ENCODE measurements around the gene SLC16A1.
"Not testable (repeated sequence)": the region's sequence is repeated elsewhere in the genome, so short reads cannot be mapped to it uniquely, and the experiment has no call there.

SLC16A1 gene

GRCh38 chr1:112896783-112897182 is 59.2 kb downstream of the SLC16A1 start:
- H3K4me2 ChIP-seq (ENCODE audit: low read length): no peak overlapping the region
- no peaks in the 10 kb centered on the region for H3K79me2 ChIP-seq (ENCODE audit: low read length)
- H3K4me1 ChIP-seq (ENCODE audit: low read length): no peaks in the 10 kb centered on the region
- H3K27me3 ChIP-seq (ENCODE audit: low read depth, low read length): no peaks in the 10 kb centered on the region
- no peak overlapping the region for H3K27ac ChIP-seq (ENCODE audit: low read length)
- H4K20me1 ChIP-seq (ENCODE audit: insufficient read depth, low read length): no peaks in the 10 kb centered on the region
- no peaks in the 10 kb centered on the region for H3K36me3 ChIP-seq (replicated peaks; ENCODE audit: low read depth, low read length)
- H3K4me3 ChIP-seq (ENCODE audit: low read length): no peak overlapping the region
- TF ChIP-seq CTCF (IDR thresholded peaks at IDR 0.05; ENCODE audit: low read depth, low read length): no peak
- no peak for TF ChIP-seq EZH2phosphoT487 (IDR thresholded peaks at IDR 0.05; ENCODE audit: low read depth)
- H3K9ac ChIP-seq (ENCODE audit: low read length): no peak overlapping the region
- no peak overlapping the region for H2AFZ ChIP-seq (ENCODE audit: low read depth, low read length)
- no peaks in the 10 kb centered on the region for H3K9me3 ChIP-seq (ENCODE audit: insufficient read depth, low read length)

- H2AFZ ChIP-seq (ENCODE audit: low read depth, low read length): no peak overlapping the region
- H4K20me1 ChIP-seq (ENCODE audit: insufficient read depth, low read length): no peaks in the 10 kb centered on the region
- no peak overlapping the region for H3K4me3 ChIP-seq (ENCODE audit: low read length)
- H3K27ac ChIP-seq (ENCODE audit: low read length): no peak overlapping the region
- H3K4me2 ChIP-seq (ENCODE audit: low read length): no peak overlapping the region
- no peaks in the 10 kb centered on the region for H3K9me3 ChIP-seq (ENCODE audit: insufficient read depth, low read length)
- H3K36me3 ChIP-seq (replicated peaks; ENCODE audit: low read depth, low read length): no peaks in the 10 kb centered on the region
- no peaks in the 10 kb centered on the region for H3K79me2 ChIP-seq (ENCODE audit: low read length)
- H3K9ac ChIP-seq (ENCODE audit: low read length): no peak overlapping the region
- H3K27me3 ChIP-seq (ENCODE audit: low read depth, low read length): no peaks in the 10 kb centered on the region
- TF ChIP-seq EZH2phosphoT487 (IDR thresholded peaks at IDR 0.05; ENCODE audit: low read depth) (no peak), CTCF (IDR thresholded peaks at IDR 0.05; ENCODE audit: low read depth, low read length) (no peak)
- H3K4me1 ChIP-seq (ENCODE audit: low read length): no peaks in the 10 kb centered on the region
Measured at GRCh38 chr1:112894561-112895011, 61.4 kb downstream of the SLC16A1 start.

GRCh38 chr1:112894010-112894292 is 62.0 kb downstream of the SLC16A1 start:
- H3K9me3 ChIP-seq (ENCODE audit: insufficient read depth, low read length): no peaks in the 10 kb centered on the region
- no peaks in the 10 kb centered on the region for H3K4me1 ChIP-seq (ENCODE audit: low read length)
- no peaks in the 10 kb centered on the region for H3K27me3 ChIP-seq (ENCODE audit: low read depth, low read length)
- H3K4me3 ChIP-seq (ENCODE audit: low read length): no peak overlapping the region
- H3K4me2 ChIP-seq (ENCODE audit: low read length): no peak overlapping the region
- no peak overlapping the region for H2AFZ ChIP-seq (ENCODE audit: low read depth, low read length)
- no peak overlapping the region for H3K27ac ChIP-seq (ENCODE audit: low read length)
- TF ChIP-seq CTCF (IDR thresholded peaks at IDR 0.05; ENCODE audit: low read depth, low read length): no peak
- H3K36me3 ChIP-seq (replicated peaks; ENCODE audit: low read depth, low read length): no peaks in the 10 kb centered on the region
- H4K20me1 ChIP-seq (ENCODE audit: insufficient read depth, low read length): no peaks in the 10 kb centered on the region
- no peaks in the 10 kb centered on the region for H3K79me2 ChIP-seq (ENCODE audit: low read length)
- H3K9ac ChIP-seq (ENCODE audit: low read length): no peak overlapping the region

- no peaks in the 10 kb centered on the region for H3K79me2 ChIP-seq (ENCODE audit: low read length)
- H3K9me3 ChIP-seq (ENCODE audit: insufficient read depth, low read length): no peaks in the 10 kb centered on the region
- no peaks in the 10 kb centered on the region for H3K27me3 ChIP-seq (ENCODE audit: low read depth, low read length)
- H3K4me2 ChIP-seq (ENCODE audit: low read length): no peak overlapping the region
- no peaks in the 10 kb centered on the region for H3K4me1 ChIP-seq (ENCODE audit: low read length)
- no peak overlapping the region for H3K4me3 ChIP-seq (ENCODE audit: low read length)
- H3K9ac ChIP-seq (ENCODE audit: low read length): no peak overlapping the region
- H3K36me3 ChIP-seq (replicated peaks; ENCODE audit: low read depth, low read length): no peaks in the 10 kb centered on the region
- H4K20me1 ChIP-seq (ENCODE audit: insufficient read depth, low read length): no peaks in the 10 kb centered on the region
- TF ChIP-seq EZH2phosphoT487 (IDR thresholded peaks at IDR 0.05; ENCODE audit: low read depth) (no peak), CTCF (IDR thresholded peaks at IDR 0.05; ENCODE audit: low read depth, low read length) (no peak)
- no peak overlapping the region for H2AFZ ChIP-seq (ENCODE audit: low read depth, low read length)
- H3K27ac ChIP-seq (ENCODE audit: low read length): no peak overlapping the region
Measured at GRCh38 chr1:112893288-112894009, 62.5 kb downstream of the SLC16A1 start.

GRCh38 chr1:112889906-112890305 is 66.1 kb downstream of the SLC16A1 start:
- not testable (repeated sequence) for H3K36me3 ChIP-seq (replicated peaks; ENCODE audit: low read depth, low read length); H3K79me2 ChIP-seq (ENCODE audit: low read length); H3K27me3 ChIP-seq (ENCODE audit: low read depth, low read length); H3K4me1 ChIP-seq (ENCODE audit: low read length); H3K4me2 ChIP-seq (ENCODE audit: low read length); H3K9me3 ChIP-seq (ENCODE audit: insufficient read depth, low read length); H4K20me1 ChIP-seq (ENCODE audit: insufficient read depth, low read length); H2AFZ ChIP-seq (ENCODE audit: low read depth, low read length); H3K9ac ChIP-seq (ENCODE audit: low read length); H3K4me3 ChIP-seq (ENCODE audit: low read length); H3K27ac ChIP-seq (ENCODE audit: low read length)
